ENCODE data around the gene CCDC85C. TPM values are rescaled to one million over a fixed set of nuclear protein-coding genes. Genes with fewer than 3 reads are reported as not detected.

The CCDC85C gene
- total RNA-seq, 1 experiment from 2014 or later = 35.8 TPM

- Mint-ChIP-seq H3K27ac (0 out of 2 replicates have a peak overlapping the region, but pooled peaks have one; percentile 89), H3K36me3 (peaks cover 46% of the 10 kb centered on the region), H3K4me3 (no peak overlapping the region), H3K9me3 (no peaks in the 10 kb centered on the region), H3K4me1 (peaks cover 15% of the 10 kb centered on the region), H3K27me3 (ENCODE audit: low read depth) (no peaks in the 10 kb centered on the region)
- DNase-seq (ENCODE audit: low spot score) = no peak
- POLR2A ChIA-PET = interaction anchor here (1.1 kb wide), 1 partner anchor 39 kb away, joined by 3 read pairs; no protein-coding TSS in a partner anchor
- no peak for ATAC-seq
- CTCF ChIA-PET = interaction anchor here (0.6 kb wide), 1 partner anchor 601 kb away, joined by 3 read pairs; no protein-coding TSS in a partner anchor
- TF ChIP-seq GABPB1 (CRISPR knock-in tag; IDR thresholded peaks at IDR 0.05) (no peak), E2F1 (CRISPR knock-in tag; IDR thresholded peaks at IDR 0.05) (no peak), CDX4 (CRISPR knock-in tag; IDR thresholded peaks at IDR 0.05; ENCODE audit: borderline replicate concordance) (no peak), ZNF138 (CRISPR knock-in tag; conservative IDR thresholded peaks at IDR 0.05) (no peak), E2F4 (CRISPR knock-in tag; IDR thresholded peaks at IDR 0.05; ENCODE audit: borderline replicate concordance, low read depth) (no peak)
Observed at GRCh38 chr14:99509871-99510555, 94.0 kb downstream of the CCDC85C start.

GRCh38 chr14:99508896-99509629, 94.9 kb downstream of the CCDC85C start:
- ATAC-seq (peak; percentile 71), DNase-seq (ENCODE audit: low spot score) (no peak)
- peak overlapping the region; percentile 89 for H3K27ac Mint-ChIP-seq
- H3K36me3 Mint-ChIP-seq = peaks cover 54% of the 10 kb centered on the region
- TF ChIP-seq MXD4 (CRISPR knock-in tag; IDR thresholded peaks at IDR 0.05; ENCODE audit: borderline replicate concordance) (no peak), CDX4 (CRISPR knock-in tag; IDR thresholded peaks at IDR 0.05; ENCODE audit: borderline replicate concordance) (no peak), PRRX2 (CRISPR knock-in tag; IDR thresholded peaks at IDR 0.05) (no peak), ZNF423 (CRISPR knock-in tag; IDR thresholded peaks at IDR 0.05) (no peak), ZNF416 (CRISPR knock-in tag; IDR thresholded peaks at IDR 0.05) (no peak), ZNF219 (CRISPR knock-in tag; IDR thresholded peaks at IDR 0.05; ENCODE audit: borderline replicate concordance) (no peak), NFYB (CRISPR knock-in tag; conservative IDR thresholded peaks at IDR 0.05; ENCODE audit: low read depth) (no peak), TEAD1 (CRISPR knock-in tag; IDR thresholded peaks at IDR 0.05) (no peak), EMX1 (CRISPR knock-in tag; IDR thresholded peaks at IDR 0.05) (no peak), FOXP4 (CRISPR knock-in tag; IDR thresholded peaks at IDR 0.05) (no peak), FOXK1 (CRISPR knock-in tag; IDR thresholded peaks at IDR 0.05) (no peak), HMGXB4 (CRISPR knock-in tag; IDR thresholded peaks at IDR 0.05) (no peak), TCF7 (CRISPR knock-in tag; IDR thresholded peaks at IDR 0.05; ENCODE audit: low read depth) (no peak)
- ChIA-PET CTCF (interaction anchor here (0.6 kb wide), 1 partner anchor 132 kb away, joined by 4 read pairs; no protein-coding TSS in a partner anchor), POLR2A (no interaction called here)
- no peaks in the 10 kb centered on the region for H3K27me3 Mint-ChIP-seq (ENCODE audit: low read depth)
- no peak overlapping the region for H3K4me3 Mint-ChIP-seq
- H3K4me1 Mint-ChIP-seq = peaks cover 22% of the 10 kb centered on the region
- no peaks in the 10 kb centered on the region for H3K9me3 Mint-ChIP-seq
